Ascending aorta (tissue), 2 donors: ENCODE measurements around the gene PLEKHO1. TPM values are rescaled to one million over a fixed set of nuclear protein-coding genes. Genes with fewer than 3 reads are reported as not detected.
"Not testable (repeated sequence)": the region's sequence is repeated elsewhere in the genome, so short reads cannot be mapped to it uniquely, and the experiment has no call there.

ENCODE experiments used
- DNase-seq, 2 donors: peaks; one replicate each; pipeline ENCODE4 v3.0.0-alpha.2; 2019; ENCODE audit warnings: low spot score in 2 of 2
- H3K27ac ChIP-seq, 2 donors: fragments of 200-600 bp; sonication (generic); one replicate each; pipeline ENCODE4 v1.5.1; 2016 to 2017; ENCODE audit warnings: mild to moderate bottlenecking in 1 of 2
- H3K27me3 ChIP-seq: fragments of 200-600 bp; sonication (generic); one replicate; pipeline ENCODE4 v1.5.1; 2017
- H3K36me3 ChIP-seq, 2 donors: fragments of 200-600 bp; sonication (generic); one replicate each; pipeline ENCODE4 v1.5.1; 2016
- H3K4me1 ChIP-seq, 2 donors: fragments of 200-600 bp; sonication (generic); one replicate each; pipeline ENCODE4 v1.5.1; 2016 to 2017; ENCODE audit warnings: mild to moderate bottlenecking in 1 of 2
- H3K4me3 ChIP-seq, 2 donors: fragments of 200-600 bp; sonication (generic); one replicate each; pipeline ENCODE4 v1.5.1; 2016 to 2017; ENCODE audit warnings: mild to moderate bottlenecking in 1 of 2
- H3K9me3 ChIP-seq, 2 donors: fragments of 200-600 bp; sonication (generic); one replicate each; pipeline ENCODE4 v1.5.1; 2016
- intact Hi-C: fragments of 100-400 bp; cut with DNase I; formaldehyde crosslinking; loops from one replicate; pipeline ENCODE4 v1.15.1; 2023
- total RNA-seq: library from RNA; depleted of rRNA; stranded (reverse); fragments of >200 nt; gene quantifications from one replicate; pipeline ENCODE4 v1.1.0, GENCODE V29; 2016
- TF ChIP-seq, protein P1 (sequence below), 3 experiments: fragments of 200-600 bp in 2 of 3; fragments of 450-650 bp in 1 of 3; sonication (generic) in 2 of 3; IDR thresholded peaks; one replicate each; pipeline ENCODE4 v1.5.1; 2016 to 2019; ENCODE audit warnings: antibody characterized with exemption in 3 of 3, mild to moderate bottlenecking in 1 of 3, moderate library complexity in 1 of 3

The PLEKHO1 gene
- total RNA-seq, 1 donor from 2014 or later = 88.9 TPM

DNA sequence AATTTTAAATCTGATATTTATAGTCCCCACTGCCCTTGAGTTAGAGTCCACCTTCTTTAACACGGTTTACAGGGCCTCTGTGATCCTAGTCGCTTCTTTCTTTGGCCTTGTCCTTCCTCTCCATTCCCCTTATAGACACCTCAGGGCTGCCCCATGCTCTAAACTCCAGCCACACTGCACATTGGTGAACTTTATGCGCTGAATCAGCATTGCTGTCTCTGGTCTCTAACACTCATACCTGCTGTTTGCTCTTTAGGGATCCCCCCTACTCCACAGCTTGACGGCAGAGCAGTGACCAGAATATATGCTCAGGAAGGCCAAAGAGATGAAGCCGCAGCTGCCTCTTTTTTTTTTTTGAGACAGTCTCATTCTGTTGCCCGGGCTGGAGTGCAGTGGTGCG is 30.2 kb downstream of the PLEKHO1 start:
- Histone ChIP-seq H3K9me3 (no peaks in the 10 kb centered on the region), H3K4me1 (no peaks in the 10 kb centered on the region), H3K27me3 (no peaks in the 10 kb centered on the region), H3K4me3 (no peak overlapping the region), H3K27ac (no peak overlapping the region), H3K36me3 (no peaks in the 10 kb centered on the region)
- TF ChIP-seq, protein P1, sequence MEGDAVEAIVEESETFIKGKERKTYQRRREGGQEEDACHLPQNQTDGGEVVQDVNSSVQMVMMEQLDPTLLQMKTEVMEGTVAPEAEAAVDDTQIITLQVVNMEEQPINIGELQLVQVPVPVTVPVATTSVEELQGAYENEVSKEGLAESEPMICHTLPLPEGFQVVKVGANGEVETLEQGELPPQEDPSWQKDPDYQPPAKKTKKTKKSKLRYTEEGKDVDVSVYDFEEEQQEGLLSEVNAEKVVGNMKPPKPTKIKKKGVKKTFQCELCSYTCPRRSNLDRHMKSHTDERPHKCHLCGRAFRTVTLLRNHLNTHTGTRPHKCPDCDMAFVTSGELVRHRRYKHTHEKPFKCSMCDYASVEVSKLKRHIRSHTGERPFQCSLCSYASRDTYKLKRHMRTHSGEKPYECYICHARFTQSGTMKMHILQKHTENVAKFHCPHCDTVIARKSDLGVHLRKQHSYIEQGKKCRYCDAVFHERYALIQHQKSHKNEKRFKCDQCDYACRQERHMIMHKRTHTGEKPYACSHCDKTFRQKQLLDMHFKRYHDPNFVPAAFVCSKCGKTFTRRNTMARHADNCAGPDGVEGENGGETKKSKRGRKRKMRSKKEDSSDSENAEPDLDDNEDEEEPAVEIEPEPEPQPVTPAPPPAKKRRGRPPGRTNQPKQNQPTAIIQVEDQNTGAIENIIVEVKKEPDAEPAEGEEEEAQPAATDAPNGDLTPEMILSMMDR (IDR thresholded peaks at IDR 0.05) = no peak
- DNase-seq = no peak
- intact Hi-C loops = no loop called here

DNA sequence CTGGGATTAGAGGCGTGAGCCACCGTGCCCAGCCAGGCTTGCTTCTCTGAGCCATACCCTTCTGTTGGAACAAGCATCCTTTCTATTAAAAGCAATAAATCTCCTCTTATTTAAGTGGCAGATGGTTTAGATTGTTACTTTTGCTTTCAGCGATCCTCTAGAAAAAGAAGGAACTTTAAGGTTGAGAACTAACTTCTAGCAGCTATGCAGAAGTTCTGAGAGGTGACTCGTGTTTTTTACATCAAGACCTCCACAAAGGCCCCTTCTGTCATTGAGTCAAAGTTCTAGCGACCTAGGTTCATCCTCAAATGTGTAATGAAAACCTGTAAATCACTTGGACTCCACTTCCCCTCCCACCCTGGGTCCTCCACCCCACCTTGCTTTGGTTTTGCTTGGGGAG is 30.8 kb downstream of the PLEKHO1 start:
- Histone ChIP-seq H3K27ac (no peak overlapping the region), H3K9me3 (no peaks in the 10 kb centered on the region), H3K4me1 (no peaks in the 10 kb centered on the region), H3K4me3 (no peak overlapping the region), H3K27me3 (no peaks in the 10 kb centered on the region), H3K36me3 (no peaks in the 10 kb centered on the region)
- TF ChIP-seq, protein P1 (IDR thresholded peaks at IDR 0.05) = no peak
- intact Hi-C loops = no loop called here
- DNase-seq = no peak

DNA sequence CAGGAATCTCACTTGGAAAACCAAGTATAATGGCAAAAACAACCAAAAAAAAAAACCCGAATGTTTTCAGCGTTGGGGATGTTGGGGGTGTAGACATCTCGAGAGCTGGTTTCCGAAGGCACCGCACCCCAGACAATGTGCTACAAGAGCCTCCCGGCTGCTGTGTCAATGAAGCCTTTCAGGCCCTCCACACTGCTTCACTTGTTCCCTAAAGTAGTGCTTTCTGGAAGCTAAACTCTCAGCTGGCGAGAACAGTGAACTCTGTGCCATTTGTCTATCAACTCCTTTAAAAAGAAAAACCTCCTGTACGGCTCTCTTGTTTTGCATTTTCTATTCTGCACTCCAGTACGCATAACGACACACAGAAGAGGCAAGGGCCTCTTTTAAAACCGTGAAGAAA is 32.5 kb downstream of the PLEKHO1 start:
- H3K27me3 ChIP-seq = no peaks in the 10 kb centered on the region
- DNase-seq = no peak
- no peak overlapping the region for H3K27ac ChIP-seq
- no peaks in the 10 kb centered on the region for H3K36me3 ChIP-seq
- H3K4me1 ChIP-seq = peaks cover 0 to 7% of the 10 kb centered on the region in 2 donors
- H3K4me3 ChIP-seq = no peak overlapping the region
- intact Hi-C loops = no loop called here
- TF ChIP-seq, protein P1 (IDR thresholded peaks at IDR 0.05) = no peak
- H3K9me3 ChIP-seq = no peaks in the 10 kb centered on the region

DNA sequence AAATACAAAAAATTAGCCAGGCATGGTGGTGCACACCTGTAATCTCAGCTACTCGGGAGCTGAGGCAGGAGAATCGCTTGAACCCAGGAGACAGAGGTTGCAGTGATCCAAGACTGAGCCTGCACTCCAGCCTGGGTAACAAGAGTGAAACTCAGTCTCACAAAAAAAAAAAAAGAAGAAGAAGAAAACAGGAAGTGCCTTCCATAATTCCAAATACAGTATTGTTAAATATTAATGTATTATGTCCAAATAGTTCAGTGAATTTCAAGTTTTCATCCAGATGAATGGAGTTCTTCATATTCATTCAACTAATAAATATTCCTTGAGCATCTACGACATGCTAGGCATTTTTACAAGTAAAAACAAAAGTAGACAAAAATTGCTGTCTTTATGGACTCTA is 33.3 kb downstream of the PLEKHO1 start:
- Histone ChIP-seq H3K27ac (peak overlapping the region; percentile 39 to 43), H3K36me3 (no peaks in the 10 kb centered on the region), H3K9me3 (no peaks in the 10 kb centered on the region), H3K4me3 (no peak overlapping the region), H3K4me1 (peaks cover 0 to 10% of the 10 kb centered on the region in 2 donors), H3K27me3 (no peaks in the 10 kb centered on the region)
- TF ChIP-seq, protein P1 (IDR thresholded peaks at IDR 0.05) = no peak
- DNase-seq = no peak
- intact Hi-C loops = no loop called here

DNA sequence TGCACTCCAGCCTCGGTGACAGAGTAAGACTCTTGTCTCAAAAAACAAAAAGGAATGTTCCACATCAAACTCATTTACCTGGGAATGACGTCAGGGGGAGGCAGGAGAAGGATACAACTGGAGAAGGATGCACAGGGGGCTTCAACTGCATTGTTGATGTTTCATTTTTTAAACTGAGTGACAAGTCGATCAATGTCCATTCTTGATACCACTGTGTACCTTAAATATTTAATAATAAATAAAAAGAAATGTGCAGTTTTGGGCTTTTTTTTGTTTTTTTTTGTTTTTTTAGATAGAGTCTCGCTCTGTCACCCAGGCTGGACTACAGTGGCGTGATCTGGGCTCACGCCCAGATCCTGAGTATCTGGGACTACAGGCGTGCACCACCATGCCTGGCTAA is 35.8 kb downstream of the PLEKHO1 start:
- no peak for DNase-seq
- Histone ChIP-seq H3K4me3 (no peak overlapping the region), H3K9me3 (no peaks in the 10 kb centered on the region), H3K36me3 (no peaks in the 10 kb centered on the region), H3K27me3 (no peaks in the 10 kb centered on the region), H3K4me1 (peaks cover 0 to 11% of the 10 kb centered on the region in 2 donors), H3K27ac (peak overlapping the region; percentile 77)
- TF ChIP-seq, protein P1 (IDR thresholded peaks at IDR 0.05) = no peak
- intact Hi-C loops = no loop called here

DNA sequence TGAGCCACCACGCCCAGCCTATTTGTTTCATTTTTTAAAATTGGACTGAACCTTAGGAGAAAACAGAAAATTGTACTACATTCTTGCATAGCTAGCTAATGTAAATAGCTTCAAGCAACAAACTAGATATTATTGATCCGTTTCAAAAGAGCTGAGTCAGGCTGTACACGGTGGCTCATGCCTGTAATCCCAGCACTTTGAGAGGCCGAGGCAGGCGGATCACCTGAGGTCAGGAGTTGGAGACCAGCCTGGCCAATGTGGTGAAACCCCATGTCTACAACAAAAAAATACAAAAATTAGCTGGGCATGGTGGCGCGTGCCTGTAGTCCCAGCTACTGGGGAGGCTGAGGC is 36.7 kb downstream of the PLEKHO1 start:
- H3K27ac ChIP-seq = peak overlapping the region; percentile 77
- not testable (repeated sequence) for H3K27me3 ChIP-seq, H3K36me3 ChIP-seq, H3K9me3 ChIP-seq, DNase-seq
- H3K4me1 ChIP-seq = peaks cover 0 to 11% of the 10 kb centered on the region in 2 donors
- intact Hi-C loops = loop anchor here (2.0 kb wide), 1 partner anchor 24 kb away; no protein-coding TSS in a partner anchor
- peak overlapping the region; percentile 9 to 51 for H3K4me3 ChIP-seq
